ENCODE measurements around the gene RFTN1. TPM values are rescaled to one million over a fixed set of nuclear protein-coding genes. Genes with fewer than 3 reads are reported as not detected.

Gene RFTN1
- total RNA-seq, 1 experiment from 2014 or later = 2.2 TPM

GRCh38 chr3:16398648-16399047 is 114.9 kb downstream of the RFTN1 start:
- H2BK20ac ChIP-seq (ENCODE audit: low read depth, low read length, poor library complexity, severe bottlenecking) = no peak overlapping the region
- H2BK5ac ChIP-seq (ENCODE audit: insufficient read length, low read length) = no peak overlapping the region
- H3K14ac ChIP-seq (ENCODE audit: insufficient read depth, low read length) = no peak overlapping the region
- no peak overlapping the region for H2BK120ac ChIP-seq (ENCODE audit: low read depth, low read length, poor library complexity, severe bottlenecking)
- H3K4me1 ChIP-seq (ENCODE audit: insufficient read depth, low read length) = no peaks in the 10 kb centered on the region; the same call in 1 of the 2 replicates
- no peak for TF ChIP-seq CTCF (conservative IDR thresholded peaks at IDR 0.05)
- H3K4me2 ChIP-seq (ENCODE audit: insufficient read depth, insufficient read length, low read length) = no peak overlapping the region
- no peak overlapping the region for H3K56ac ChIP-seq (ENCODE audit: insufficient read length, low read depth, low read length)
- no peaks in the 10 kb centered on the region for H3K9me3 ChIP-seq (ENCODE audit: control insufficient read depth, low read depth, low read length)
- H3K79me2 ChIP-seq (ENCODE audit: insufficient read depth, low read length) = no peaks in the 10 kb centered on the region
- DNase-seq = no peak
- H2BK15ac ChIP-seq (ENCODE audit: low read depth, low read length) = no peak overlapping the region
- no peaks in the 10 kb centered on the region for H3K27me3 ChIP-seq (ENCODE audit: insufficient read depth, low read length)
- no peak overlapping the region for H2AFZ ChIP-seq (ENCODE audit: low read length)
- no peak overlapping the region for H3K27ac ChIP-seq (ENCODE audit: insufficient read length, low read depth, low read length)
- H3K9me3 Mint-ChIP-seq = 0 out of 5 replicates have a peak, but pooled peaks cover 0 to 1% of the 10 kb centered on the region in 2 experiments
- no peak overlapping the region for H3K18ac ChIP-seq (ENCODE audit: insufficient read length, low read depth, low read length)
- H3K79me1 ChIP-seq (ENCODE audit: insufficient read depth, low read depth, low read length, poor library complexity, severe bottlenecking) = no peaks in the 10 kb centered on the region
- no peak overlapping the region for H3K4ac ChIP-seq (ENCODE audit: low read depth, low read length)
- H3K27ac Mint-ChIP-seq = no peak overlapping the region
- H3K36me3 Mint-ChIP-seq (ENCODE audit: insufficient read depth in 1 of 3, low read depth in 3 of 3) = no peaks in the 10 kb centered on the region; a peak in 1 of 7 replicates
- H3K23me2 ChIP-seq (ENCODE audit: insufficient read length, low read depth, low read length, poor library complexity, severe bottlenecking) = no peaks in the 10 kb centered on the region
- H2AK5ac ChIP-seq (ENCODE audit: insufficient read length, low read length) = no peak overlapping the region
- H2BK12ac ChIP-seq (ENCODE audit: insufficient read length, low read depth, low read length) = no peak overlapping the region
- peaks cover 8 to 14% of the 10 kb centered on the region in 2 experiments for H3K4me1 Mint-ChIP-seq
- H3K27me3 Mint-ChIP-seq (ENCODE audit: low read depth) = peaks cover 4% of the 10 kb centered on the region
- H3T11ph ChIP-seq (ENCODE audit: low read length) = no peak overlapping the region
- H4K8ac ChIP-seq (replicated peaks; ENCODE audit: insufficient read length, low read depth, low read length) = no peak overlapping the region
- WGBS (ENCODE audit: extremely low coverage, insufficient read length, low lambda C conversion rate) = no CpG with 5 or more reads among the region's 2 CpGs
- no peak overlapping the region for H4K5ac ChIP-seq (ENCODE audit: insufficient read length, low read depth, low read length)
- H3K9ac ChIP-seq (ENCODE audit: extremely low read depth, insufficient read length, low read length) = no peak overlapping the region
- no peak overlapping the region for H3K4me3 Mint-ChIP-seq
- no peak overlapping the region for H4K91ac ChIP-seq (ENCODE audit: insufficient read length, low read depth, low read length)
- no peaks in the 10 kb centered on the region for H4K20me1 ChIP-seq (ENCODE audit: control insufficient read depth, insufficient read depth, insufficient read length)
- no peak overlapping the region for H3K23ac ChIP-seq (ENCODE audit: insufficient read length, low read depth, low read length)
